Globus pallidus (tissue), 1 donor: ENCODE results near the gene GJA1.

Experiments
- DNase-seq: peaks from one replicate; pipeline ENCODE4 v3.0.0-alpha.2; 2015; ENCODE audit warnings: low spot score

GJA1 gene

GRCh38 chr6:121491576-121491975, 56.1 kb downstream of the GJA1 start:
- no peak for DNase-seq

- no peak for DNase-seq
Measured at GRCh38 chr6:121492536-121492935, 57.1 kb downstream of the GJA1 start.

GRCh38 chr6:121497970-121498375, 62.5 kb downstream of the GJA1 start:
- DNase-seq, result no peak

- no peak for DNase-seq
Measured at GRCh38 chr6:121498481-121499276, 63.2 kb downstream of the GJA1 start.
